ENCODE results near the gene LGI1. TPM values are rescaled to one million over a fixed set of nuclear protein-coding genes. Genes with fewer than 3 reads are reported as not detected.
"Not testable (repeated sequence)": the region's sequence is repeated elsewhere in the genome, so short reads cannot be mapped to it uniquely, and the experiment has no call there.

The LGI1 gene
- total and polyA plus RNA-seq, 2 experiments from 2014 or later: 0.56 to 2.6 TPM

DNA sequence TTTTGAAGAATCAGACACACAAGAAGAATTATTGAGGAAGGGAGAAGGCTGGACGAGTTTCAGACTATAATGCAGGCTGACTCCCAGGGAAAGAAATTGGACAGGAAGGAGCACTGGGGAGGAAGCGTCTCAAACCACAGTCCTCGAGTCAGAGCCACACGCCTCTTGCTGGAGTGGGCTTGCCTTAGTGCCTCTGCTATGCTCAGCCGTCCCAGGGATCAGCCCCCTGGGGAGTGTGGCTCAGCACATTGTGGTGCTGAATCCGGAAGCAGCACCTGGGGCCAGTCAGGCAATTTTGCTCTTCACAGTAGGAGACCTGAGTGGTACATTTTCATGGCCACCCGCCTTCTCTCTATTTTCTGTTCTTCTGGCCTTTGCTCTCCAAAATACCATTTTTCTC, 68.6 kb downstream of the LGI1 start:
- H2AFZ ChIP-seq: no peak overlapping the region
- no peak overlapping the region for H3K4me3 ChIP-seq
- H3K27ac ChIP-seq: no peak overlapping the region
- no peaks in the 10 kb centered on the region for H3K79me2 ChIP-seq
- H3K9me3 ChIP-seq (ENCODE audit: low read depth): no peaks in the 10 kb centered on the region
- H4K20me1 ChIP-seq (ENCODE audit: insufficient read depth, poor library complexity, severe bottlenecking): no peaks in the 10 kb centered on the region
- TF ChIP-seq, protein P1, sequence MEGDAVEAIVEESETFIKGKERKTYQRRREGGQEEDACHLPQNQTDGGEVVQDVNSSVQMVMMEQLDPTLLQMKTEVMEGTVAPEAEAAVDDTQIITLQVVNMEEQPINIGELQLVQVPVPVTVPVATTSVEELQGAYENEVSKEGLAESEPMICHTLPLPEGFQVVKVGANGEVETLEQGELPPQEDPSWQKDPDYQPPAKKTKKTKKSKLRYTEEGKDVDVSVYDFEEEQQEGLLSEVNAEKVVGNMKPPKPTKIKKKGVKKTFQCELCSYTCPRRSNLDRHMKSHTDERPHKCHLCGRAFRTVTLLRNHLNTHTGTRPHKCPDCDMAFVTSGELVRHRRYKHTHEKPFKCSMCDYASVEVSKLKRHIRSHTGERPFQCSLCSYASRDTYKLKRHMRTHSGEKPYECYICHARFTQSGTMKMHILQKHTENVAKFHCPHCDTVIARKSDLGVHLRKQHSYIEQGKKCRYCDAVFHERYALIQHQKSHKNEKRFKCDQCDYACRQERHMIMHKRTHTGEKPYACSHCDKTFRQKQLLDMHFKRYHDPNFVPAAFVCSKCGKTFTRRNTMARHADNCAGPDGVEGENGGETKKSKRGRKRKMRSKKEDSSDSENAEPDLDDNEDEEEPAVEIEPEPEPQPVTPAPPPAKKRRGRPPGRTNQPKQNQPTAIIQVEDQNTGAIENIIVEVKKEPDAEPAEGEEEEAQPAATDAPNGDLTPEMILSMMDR (IDR thresholded peaks at IDR 0.05; ENCODE audit: poor library complexity): no peak
- TF ChIP-seq EZH2phosphoT487 (IDR thresholded peaks at IDR 0.05; ENCODE audit: low read depth, severe bottlenecking, unreplicated experiment): no peak
- TF ChIP-seq EZH2 (IDR thresholded peaks at IDR 0.05; ENCODE audit: borderline replicate concordance): no peak
- H3K27me3 ChIP-seq: no peaks in the 10 kb centered on the region
- 41% methylated on average over 7 of the region's 7 CpGs for WGBS (ENCODE audit: low lambda C conversion rate, missing lambda C conversion rate)
- no peaks in the 10 kb centered on the region for H3K4me1 ChIP-seq (ENCODE audit: insufficient read depth)
- H3K4me2 ChIP-seq: no peak overlapping the region
- H3K9me2 ChIP-seq (replicated peaks; ENCODE audit: insufficient read depth): no peaks in the 10 kb centered on the region
- no peak for DNase-seq (ENCODE audit: low spot score)
- no peaks in the 10 kb centered on the region for H3K36me3 ChIP-seq (replicated peaks; ENCODE audit: insufficient read depth, low read depth)

- Histone ChIP-seq H3K27ac (no peak overlapping the region), H3K4me2 (no peak overlapping the region), H3K9me2 (replicated peaks; ENCODE audit: insufficient read depth) (no peaks in the 10 kb centered on the region), H4K20me1 (ENCODE audit: insufficient read depth, poor library complexity, severe bottlenecking) (no peaks in the 10 kb centered on the region), H2AFZ (no peak overlapping the region), H3K27me3 (no peaks in the 10 kb centered on the region), H3K4me1 (ENCODE audit: insufficient read depth) (no peaks in the 10 kb centered on the region), H3K4me3 (no peak overlapping the region), H3K9me3 (ENCODE audit: low read depth) (no peaks in the 10 kb centered on the region), H3K36me3 (replicated peaks; ENCODE audit: insufficient read depth, low read depth) (no peaks in the 10 kb centered on the region), H3K79me2 (no peaks in the 10 kb centered on the region)
- WGBS (ENCODE audit: low lambda C conversion rate, missing lambda C conversion rate): 90% methylated on average over 11 of the region's 11 CpGs
- DNase-seq (ENCODE audit: low spot score): no peak
- TF ChIP-seq EZH2 (IDR thresholded peaks at IDR 0.05; ENCODE audit: borderline replicate concordance) (no peak), EZH2phosphoT487 (IDR thresholded peaks at IDR 0.05; ENCODE audit: low read depth, severe bottlenecking, unreplicated experiment) (no peak)
- TF ChIP-seq, protein P1 (IDR thresholded peaks at IDR 0.05; ENCODE audit: poor library complexity): no peak
Measured at GRCh38 chr10:93827056-93827804, 69.5 kb downstream of the LGI1 start.

DNA sequence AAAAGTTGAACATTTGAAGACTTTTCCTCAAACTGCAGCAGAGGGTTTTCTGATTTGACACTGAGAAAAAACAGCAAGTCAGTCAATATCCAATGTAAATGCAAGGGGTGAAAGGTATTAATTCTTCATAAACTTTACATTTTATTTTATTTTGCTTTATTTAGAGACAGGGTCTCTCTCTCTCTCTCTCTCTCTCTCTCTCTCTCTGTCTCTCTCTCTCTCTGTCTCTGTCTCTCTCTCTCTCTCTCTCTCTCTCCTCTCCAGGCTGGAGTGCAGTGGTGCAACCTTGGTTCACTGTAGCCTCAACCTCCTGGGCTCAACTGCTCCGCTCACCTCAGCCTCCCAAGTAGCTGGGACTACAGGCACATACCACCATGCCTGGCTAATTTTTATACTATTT, 73.3 kb downstream of the LGI1 start:
- not testable (repeated sequence) for H3K4me2 ChIP-seq; H3K4me1 ChIP-seq (ENCODE audit: insufficient read depth); H3K9me3 ChIP-seq (ENCODE audit: low read depth); H3K36me3 ChIP-seq (replicated peaks; ENCODE audit: insufficient read depth, low read depth); H4K20me1 ChIP-seq (ENCODE audit: insufficient read depth, poor library complexity, severe bottlenecking); H3K4me3 ChIP-seq; H2AFZ ChIP-seq; H3K27me3 ChIP-seq; H3K27ac ChIP-seq; H3K79me2 ChIP-seq; DNase-seq (ENCODE audit: low spot score); H3K9me2 ChIP-seq (replicated peaks; ENCODE audit: insufficient read depth)
- 93% methylated on average over 1 of the region's 1 CpG for WGBS (ENCODE audit: low lambda C conversion rate, missing lambda C conversion rate)

GRCh38 chr10:93835770-93836169, 78.0 kb downstream of the LGI1 start:
- H3K27me3 ChIP-seq: no peaks in the 10 kb centered on the region
- no peaks in the 10 kb centered on the region for H3K4me1 ChIP-seq (ENCODE audit: insufficient read depth)
- 66% methylated on average over 5 of the region's 5 CpGs for WGBS (ENCODE audit: low lambda C conversion rate, missing lambda C conversion rate)
- no peak overlapping the region for H3K4me2 ChIP-seq
- no peaks in the 10 kb centered on the region for H4K20me1 ChIP-seq (ENCODE audit: insufficient read depth, poor library complexity, severe bottlenecking)
- TF ChIP-seq, protein P1 (IDR thresholded peaks at IDR 0.05; ENCODE audit: poor library complexity): no peak
- TF ChIP-seq EZH2 (IDR thresholded peaks at IDR 0.05; ENCODE audit: borderline replicate concordance) (no peak), EZH2phosphoT487 (IDR thresholded peaks at IDR 0.05; ENCODE audit: low read depth, severe bottlenecking, unreplicated experiment) (no peak)
- H3K79me2 ChIP-seq: no peaks in the 10 kb centered on the region
- H3K4me3 ChIP-seq: no peak overlapping the region
- DNase-seq (ENCODE audit: low spot score): no peak
- no peaks in the 10 kb centered on the region for H3K9me3 ChIP-seq (ENCODE audit: low read depth)
- no peak overlapping the region for H2AFZ ChIP-seq
- no peak overlapping the region for H3K27ac ChIP-seq
- H3K9me2 ChIP-seq (replicated peaks; ENCODE audit: insufficient read depth): no peaks in the 10 kb centered on the region
- H3K36me3 ChIP-seq (replicated peaks; ENCODE audit: insufficient read depth, low read depth): no peaks in the 10 kb centered on the region
